HTR-8/SVneo (cell line): ENCODE results near the gene EIF3A.
"Not testable (repeated sequence)": the region's sequence is repeated elsewhere in the genome, so short reads cannot be mapped to it uniquely, and the experiment has no call there.

Experiments used
- DNase-seq: peaks from one replicate; pipeline ENCODE4 v3.0.0; 2011; ENCODE audit warnings: low spot score, mixed read lengths; ENCODE audit not compliant: insufficient read length
- FAIRE-seq: peaks from 2 replicates; lab custom pipeline; 2011; peaks lifted over from hg19 to GRCh38; lab: Jason Lieb, UNC

EIF3A gene

GRCh38 chr10:119080521-119081259 lies at the start of gene EIF3A:
EIF3A (minus strand) TSS chr10:119080817; CDS start chr10:119080676, 141 bp downstream.
- FAIRE-seq (peak; percentile 57), DNase-seq (peak; percentile 83)

- no peak for DNase-seq
- FAIRE-seq = no peak
Observed at GRCh38 chr10:119129721-119130120, 49.1 kb upstream of the EIF3A start.

GRCh38 chr10:119125942-119126341 lies 45.3 kb upstream of the EIF3A start:
- DNase-seq = no peak
- no peak for FAIRE-seq

- FAIRE-seq = no peak
Observed at GRCh38 chr10:119120875-119121274, 40.3 kb upstream of the EIF3A start.

GRCh38 chr10:119120413-119120867 lies 39.8 kb upstream of the EIF3A start:
- FAIRE-seq (no peak), DNase-seq (no peak)

More at GRCh38 chr10:119120875-119121274, 40.3 kb upstream of the EIF3A start:
- no peak for DNase-seq

GRCh38 chr10:119119400-119119799 lies 38.8 kb upstream of the EIF3A start:
- no peak for FAIRE-seq
- DNase-seq = no peak

GRCh38 chr10:119118231-119118630 lies 37.6 kb upstream of the EIF3A start:
- FAIRE-seq (no peak), DNase-seq (no peak)

- DNase-seq (no peak), FAIRE-seq (no peak)
Observed at GRCh38 chr10:119116326-119116951, 35.8 kb upstream of the EIF3A start.

GRCh38 chr10:119115926-119116325 lies 35.3 kb upstream of the EIF3A start:
- no peak for FAIRE-seq
- DNase-seq = no peak

GRCh38 chr10:119113751-119114732 lies 33.4 kb upstream of the EIF3A start:
- no peak for FAIRE-seq

GRCh38 chr10:119112056-119112455 lies 31.4 kb upstream of the EIF3A start:
- FAIRE-seq (no peak), DNase-seq (no peak)

More at GRCh38 chr10:119113751-119114732, 33.4 kb upstream of the EIF3A start:
- DNase-seq = no peak

GRCh38 chr10:119107771-119108170 lies 27.2 kb upstream of the EIF3A start:
- not testable (repeated sequence) for DNase-seq, FAIRE-seq

- FAIRE-seq, DNase-seq: not testable (repeated sequence)
Observed at GRCh38 chr10:119107106-119107505, 26.5 kb upstream of the EIF3A start.

GRCh38 chr10:119105899-119106298 lies 25.3 kb upstream of the EIF3A start:
- FAIRE-seq, DNase-seq: not testable (repeated sequence)

- DNase-seq (no peak), FAIRE-seq (no peak)
Observed at GRCh38 chr10:119105155-119105554, 24.5 kb upstream of the EIF3A start.

GRCh38 chr10:119104654-119105015 lies 24.0 kb upstream of the EIF3A start:
- no peak for DNase-seq
- no peak for FAIRE-seq

- FAIRE-seq = no peak
- DNase-seq = peak; percentile 86
Observed at GRCh38 chr10:119103903-119104653, 23.5 kb upstream of the EIF3A start, which contains the start of gene DENND10. DENND10 (plus strand) TSS chr10:119104113; CDS start chr10:119104143, 30 bp downstream.

GRCh38 chr10:119103241-119103902 lies 22.8 kb upstream of the EIF3A start:
- FAIRE-seq (no peak), DNase-seq (no peak)
